ENCODE results near the gene BIRC7. TPM values are rescaled to one million over a fixed set of nuclear protein-coding genes. Genes with fewer than 3 reads are reported as not detected.

Gene BIRC7
- total RNA-seq, 1 donor from 2014 or later: 0.27 TPM

GRCh38 chr20:63226042-63226943 is 9.4 kb upstream of the BIRC7 start:
- Histone ChIP-seq H3K9me3 (replicated peaks) (no peaks in the 10 kb centered on the region), H3K36me3 (no peaks in the 10 kb centered on the region), H3K4me3 (no peak overlapping the region), H3K27me3 (ENCODE audit: low read depth) (peaks cover 36% of the 10 kb centered on the region), H3K27ac (replicated peaks) (no peak overlapping the region), H3K4me1 (peaks cover 18% of the 10 kb centered on the region)
- TF ChIP-seq, protein P1, sequence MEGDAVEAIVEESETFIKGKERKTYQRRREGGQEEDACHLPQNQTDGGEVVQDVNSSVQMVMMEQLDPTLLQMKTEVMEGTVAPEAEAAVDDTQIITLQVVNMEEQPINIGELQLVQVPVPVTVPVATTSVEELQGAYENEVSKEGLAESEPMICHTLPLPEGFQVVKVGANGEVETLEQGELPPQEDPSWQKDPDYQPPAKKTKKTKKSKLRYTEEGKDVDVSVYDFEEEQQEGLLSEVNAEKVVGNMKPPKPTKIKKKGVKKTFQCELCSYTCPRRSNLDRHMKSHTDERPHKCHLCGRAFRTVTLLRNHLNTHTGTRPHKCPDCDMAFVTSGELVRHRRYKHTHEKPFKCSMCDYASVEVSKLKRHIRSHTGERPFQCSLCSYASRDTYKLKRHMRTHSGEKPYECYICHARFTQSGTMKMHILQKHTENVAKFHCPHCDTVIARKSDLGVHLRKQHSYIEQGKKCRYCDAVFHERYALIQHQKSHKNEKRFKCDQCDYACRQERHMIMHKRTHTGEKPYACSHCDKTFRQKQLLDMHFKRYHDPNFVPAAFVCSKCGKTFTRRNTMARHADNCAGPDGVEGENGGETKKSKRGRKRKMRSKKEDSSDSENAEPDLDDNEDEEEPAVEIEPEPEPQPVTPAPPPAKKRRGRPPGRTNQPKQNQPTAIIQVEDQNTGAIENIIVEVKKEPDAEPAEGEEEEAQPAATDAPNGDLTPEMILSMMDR (IDR thresholded peaks at IDR 0.05; ENCODE audit: borderline replicate concordance): no peak
- DNase-seq: no peak
- intact Hi-C loops (cut with micrococcal nuclease): no loop called here

DNA sequence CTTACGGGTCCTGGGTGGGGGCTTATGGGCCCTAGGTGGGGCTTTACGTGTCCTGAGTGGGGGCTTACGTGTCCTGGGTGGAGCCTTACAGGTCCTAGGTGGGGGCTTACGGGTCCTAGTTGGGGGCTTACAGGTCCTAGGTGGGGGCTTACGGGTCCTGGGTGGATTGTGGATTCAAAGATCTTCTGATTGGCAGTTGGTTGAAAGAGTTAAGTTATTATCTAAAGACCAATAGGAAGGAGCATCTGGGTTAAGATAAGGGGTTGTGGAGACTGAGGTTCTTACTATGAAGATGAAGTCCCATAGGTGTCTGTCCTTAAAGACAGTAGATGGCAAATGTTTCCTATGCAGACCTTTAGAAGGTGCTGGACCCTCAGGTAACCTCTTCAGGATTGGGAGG is 8.4 kb upstream of the BIRC7 start:
- H3K9me3 ChIP-seq (replicated peaks): no peaks in the 10 kb centered on the region
- no peak overlapping the region for H3K27ac ChIP-seq (replicated peaks)
- H3K4me3 ChIP-seq: no peak overlapping the region
- TF ChIP-seq, protein P1 (IDR thresholded peaks at IDR 0.05; ENCODE audit: borderline replicate concordance): no peak
- peaks cover 39% of the 10 kb centered on the region for H3K27me3 ChIP-seq (ENCODE audit: low read depth)
- no peaks in the 10 kb centered on the region for H3K36me3 ChIP-seq
- no peak for DNase-seq
- intact Hi-C loops (cut with micrococcal nuclease): no loop called here
- peaks cover 18% of the 10 kb centered on the region for H3K4me1 ChIP-seq

DNA sequence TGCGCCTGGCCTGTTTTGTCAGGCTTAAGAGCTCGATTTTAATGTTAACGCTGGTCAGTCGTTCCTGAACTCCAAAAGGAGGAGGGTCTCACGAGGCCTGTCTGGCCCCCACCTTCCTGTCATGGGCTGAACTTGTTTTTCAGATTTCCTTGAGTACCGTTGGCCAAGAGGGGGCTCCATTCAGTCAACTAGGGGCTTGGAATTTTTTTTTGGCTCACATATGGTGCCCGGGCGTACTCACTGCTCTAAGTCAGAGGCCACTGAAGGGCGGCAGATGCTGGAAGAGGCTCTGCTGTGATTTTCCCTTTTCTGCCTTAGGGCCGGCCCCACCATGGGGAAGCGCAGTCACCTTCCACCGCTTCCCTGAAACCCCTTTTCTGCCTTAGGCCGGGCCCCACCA is 6.9 kb upstream of the BIRC7 start:
- Histone ChIP-seq H3K27ac (replicated peaks) (no peak overlapping the region), H3K9me3 (replicated peaks) (no peaks in the 10 kb centered on the region), H3K27me3 (ENCODE audit: low read depth) (peaks cover 54% of the 10 kb centered on the region), H3K4me3 (no peak overlapping the region), H3K36me3 (no peaks in the 10 kb centered on the region), H3K4me1 (peaks cover 18% of the 10 kb centered on the region)
- DNase-seq: no peak
- TF ChIP-seq, protein P1 (IDR thresholded peaks at IDR 0.05; ENCODE audit: borderline replicate concordance): no peak
- intact Hi-C loops (cut with micrococcal nuclease): no loop called here

DNA sequence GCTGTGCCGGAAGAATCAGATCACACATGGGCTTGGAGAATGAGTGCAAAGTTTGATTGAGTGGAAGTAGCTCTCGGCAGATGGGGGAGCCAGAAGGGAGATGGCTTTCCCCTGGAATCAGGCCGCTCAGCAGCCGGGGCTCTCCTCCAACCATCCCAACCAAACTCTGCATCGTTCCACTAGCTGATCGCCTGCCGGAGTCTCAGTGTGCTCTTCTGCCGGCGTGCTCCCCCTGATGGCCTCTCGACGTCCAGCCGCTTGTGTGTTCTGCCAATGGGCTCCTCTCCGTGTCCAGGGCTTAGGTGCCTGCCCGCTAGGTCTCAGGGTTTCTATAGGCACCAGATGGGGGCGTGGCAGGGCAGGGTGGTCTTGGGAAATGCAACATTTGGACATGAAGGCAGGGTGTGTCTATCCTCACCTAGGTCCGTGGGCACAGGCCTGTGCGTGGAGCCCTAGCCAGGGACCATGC is 4.9 kb upstream of the BIRC7 start:
- H3K36me3 ChIP-seq: no peaks in the 10 kb centered on the region
- no peak overlapping the region for H3K27ac ChIP-seq (replicated peaks)
- H3K4me1 ChIP-seq: peaks cover 8% of the 10 kb centered on the region
- no peaks in the 10 kb centered on the region for H3K9me3 ChIP-seq (replicated peaks)
- H3K4me3 ChIP-seq: no peak overlapping the region
- intact Hi-C loops (cut with micrococcal nuclease): no loop called here
- DNase-seq: peak; percentile 49
- H3K27me3 ChIP-seq (ENCODE audit: low read depth): peaks cover 74% of the 10 kb centered on the region
- TF ChIP-seq, protein P1 (IDR thresholded peaks at IDR 0.05; ENCODE audit: borderline replicate concordance): peak; percentile 71

DNA sequence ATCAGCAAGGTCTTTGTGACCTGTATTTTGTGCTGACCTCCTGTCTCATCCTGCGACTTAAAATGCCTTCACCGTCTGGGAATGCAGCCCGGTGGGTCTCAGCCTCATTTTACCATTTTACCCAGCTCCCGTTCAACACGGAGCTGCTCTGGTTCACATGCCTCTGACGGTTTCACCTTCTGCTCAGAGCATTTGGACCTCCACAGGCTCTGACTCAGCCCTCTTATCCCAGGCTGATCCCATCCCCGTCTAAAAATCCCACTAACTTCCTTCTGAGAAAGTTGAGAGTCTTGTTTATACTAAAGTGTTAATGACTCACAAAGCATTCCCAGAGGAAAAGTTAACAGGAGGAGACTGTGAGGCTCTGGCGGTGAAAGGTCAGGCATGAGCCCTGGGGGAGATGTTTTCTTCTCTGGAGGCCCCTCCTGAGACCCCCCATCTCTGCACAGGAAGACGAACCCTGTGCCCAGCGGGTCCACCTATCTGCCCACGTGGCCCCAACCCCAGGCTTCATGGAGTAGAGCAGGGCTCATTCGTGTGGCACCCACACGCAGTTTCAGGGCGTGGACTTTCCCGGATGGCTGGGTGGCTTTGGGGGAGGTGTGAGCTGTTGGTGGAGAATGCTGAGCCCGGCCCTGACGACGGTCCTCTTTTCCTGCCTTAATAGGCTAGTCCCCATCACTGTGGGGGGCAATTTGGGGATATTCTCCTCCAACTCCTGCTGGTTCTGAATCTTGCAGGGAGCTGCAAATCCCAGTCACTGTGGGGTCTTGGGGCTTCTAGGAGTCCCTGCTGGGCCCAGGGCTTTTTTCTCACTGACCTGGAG is 3.3 kb upstream of the BIRC7 start:
- H3K27me3 ChIP-seq (ENCODE audit: low read depth): peaks cover 86% of the 10 kb centered on the region
- TF ChIP-seq, protein P1 (IDR thresholded peaks at IDR 0.05; ENCODE audit: borderline replicate concordance): no peak
- intact Hi-C loops (cut with micrococcal nuclease): no loop called here

More for the DNA sequence above, 3.3 kb upstream of the BIRC7 start:
- DNase-seq: no peak
- H3K27ac ChIP-seq (replicated peaks): no peak overlapping the region
- peaks cover 8% of the 10 kb centered on the region for H3K4me1 ChIP-seq
- no peaks in the 10 kb centered on the region for H3K36me3 ChIP-seq
- no peak overlapping the region for H3K4me3 ChIP-seq
- H3K9me3 ChIP-seq (replicated peaks): no peaks in the 10 kb centered on the region

Data from left ventricle myocardium inferior (tissue), 1 donor.